Measurements from ENCODE around the gene EYS. TPM values are rescaled to one million over a fixed set of nuclear protein-coding genes. Genes with fewer than 3 reads are reported as not detected.

EYS gene
- total and polyA plus RNA-seq, 4 donors: 0.53 to 4.5 (median 2.4) TPM

DNA sequence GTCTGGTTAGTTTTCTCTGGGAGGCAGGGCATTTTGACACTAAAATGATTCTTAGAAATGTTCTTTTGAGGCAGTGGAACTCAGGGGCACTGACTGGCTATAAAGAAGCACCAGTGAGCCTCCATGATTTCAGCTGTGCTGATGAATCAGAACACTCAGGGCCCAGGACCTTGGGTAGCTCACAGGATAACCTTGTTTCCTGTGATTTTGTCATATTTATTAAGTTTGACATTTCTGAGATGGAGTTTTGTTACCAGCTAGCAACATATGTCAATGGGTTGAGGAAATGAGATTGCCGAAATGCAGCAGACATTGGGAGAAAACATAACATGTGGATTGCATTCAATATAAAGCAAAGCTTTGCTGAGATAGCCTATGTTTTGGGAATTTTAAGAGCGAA, 802.4 kb downstream of the EYS start:
- DNase-seq (ENCODE audit: low read depth in 4 of 6, low spot score in 6 of 6): no peak
- Histone ChIP-seq H3K9me3 (ENCODE audit: control insufficient read depth, insufficient read depth, low read length) (no peaks in the 10 kb centered on the region), H3K27ac (ENCODE audit: low read depth, low read length) (no peak overlapping the region), H3K27me3 (ENCODE audit: control insufficient read depth, insufficient read depth, low read length) (no peaks in the 10 kb centered on the region), H3K4me1 (ENCODE audit: control insufficient read depth, insufficient read depth, low read length) (no peaks in the 10 kb centered on the region), H3K36me3 (ENCODE audit: control insufficient read depth, insufficient read depth, low read length) (no peaks in the 10 kb centered on the region), H3K4me3 (ENCODE audit: low read depth, low read length) (no peak overlapping the region)
- WGBS (ENCODE audit: insufficient coverage): 80% methylated on average over 1 of the region's 2 CpGs

DNA sequence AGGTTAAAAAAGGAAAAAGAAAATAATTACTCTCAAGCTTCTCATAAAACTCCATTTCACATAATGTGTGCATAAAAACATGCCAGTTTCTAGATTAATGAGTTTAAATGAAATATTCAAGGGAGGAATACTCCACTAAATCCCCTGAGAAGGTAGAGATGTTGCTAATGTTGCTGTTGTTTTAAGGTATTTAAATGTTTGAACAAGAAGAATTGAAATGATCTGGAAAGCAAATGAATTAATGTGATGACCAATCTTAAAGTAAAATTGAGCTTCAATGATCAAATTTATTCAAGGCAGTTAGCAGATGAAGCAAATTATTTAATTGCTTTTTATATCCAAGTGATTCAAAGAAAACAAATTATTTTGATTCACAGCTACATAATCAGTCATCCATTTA, 804.4 kb downstream of the EYS start:
- no peak overlapping the region for H3K4me3 ChIP-seq (ENCODE audit: low read depth, low read length)
- no peaks in the 10 kb centered on the region for H3K9me3 ChIP-seq (ENCODE audit: control insufficient read depth, insufficient read depth, low read length)
- peak in 2 of 6 donors; percentile 22 to 59 for DNase-seq (ENCODE audit: low read depth in 4 of 6, low spot score in 6 of 6)
- H3K27me3 ChIP-seq (ENCODE audit: control insufficient read depth, insufficient read depth, low read length): no peaks in the 10 kb centered on the region
- H3K27ac ChIP-seq (ENCODE audit: low read depth, low read length): no peak overlapping the region
- H3K4me1 ChIP-seq (ENCODE audit: control insufficient read depth, insufficient read depth, low read length): no peaks in the 10 kb centered on the region
- H3K36me3 ChIP-seq (ENCODE audit: control insufficient read depth, insufficient read depth, low read length): no peaks in the 10 kb centered on the region

GRCh38 chr6:64896939-64897338, 810.1 kb downstream of the EYS start:
- 98% methylated on average over 4 of the region's 4 CpGs for WGBS (ENCODE audit: insufficient coverage)

DNA sequence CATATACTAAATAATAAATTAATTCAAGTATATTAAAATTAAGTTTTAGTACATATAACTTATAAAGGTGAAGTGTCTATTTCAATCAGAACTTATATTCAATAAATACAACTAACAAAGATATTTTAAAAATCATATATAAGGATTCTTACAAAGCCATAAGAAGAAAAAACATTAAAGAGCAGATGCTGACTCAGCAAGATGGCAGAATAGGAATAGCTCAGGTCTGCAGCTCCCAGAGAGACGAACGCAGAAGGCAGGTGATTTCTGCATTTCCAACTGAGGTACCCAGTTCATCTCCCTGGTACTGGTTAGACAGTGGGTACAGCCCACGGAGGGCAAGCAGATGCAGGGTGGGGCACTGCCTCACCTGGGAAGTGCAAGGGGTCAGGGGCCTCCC, 811.1 kb downstream of the EYS start:
- H3K27ac ChIP-seq (ENCODE audit: low read depth, low read length): no peak overlapping the region
- DNase-seq (ENCODE audit: low read depth in 4 of 6, low spot score in 6 of 6): no peak
- no peak overlapping the region for H3K4me3 ChIP-seq (ENCODE audit: low read depth, low read length)
- no peaks in the 10 kb centered on the region for H3K36me3 ChIP-seq (ENCODE audit: control insufficient read depth, insufficient read depth, low read length)
- WGBS (ENCODE audit: insufficient coverage): 96% methylated on average over 2 of the region's 3 CpGs
- H3K27me3 ChIP-seq (ENCODE audit: control insufficient read depth, insufficient read depth, low read length): no peaks in the 10 kb centered on the region
- H3K9me3 ChIP-seq (ENCODE audit: control insufficient read depth, insufficient read depth, low read length): no peaks in the 10 kb centered on the region
- H3K4me1 ChIP-seq (ENCODE audit: control insufficient read depth, insufficient read depth, low read length): no peaks in the 10 kb centered on the region

More at GRCh38 chr6:64896939-64897338, 810.1 kb downstream of the EYS start:
- H3K4me3 ChIP-seq (ENCODE audit: low read depth, low read length): no peak overlapping the region
- H3K27me3 ChIP-seq (ENCODE audit: control insufficient read depth, insufficient read depth, low read length): no peaks in the 10 kb centered on the region
- DNase-seq (ENCODE audit: low read depth in 4 of 6, low spot score in 6 of 6): no peak
- no peaks in the 10 kb centered on the region for H3K4me1 ChIP-seq (ENCODE audit: control insufficient read depth, insufficient read depth, low read length)
- H3K9me3 ChIP-seq (ENCODE audit: control insufficient read depth, insufficient read depth, low read length): no peaks in the 10 kb centered on the region
- no peak overlapping the region for H3K27ac ChIP-seq (ENCODE audit: low read depth, low read length)
- H3K36me3 ChIP-seq (ENCODE audit: control insufficient read depth, insufficient read depth, low read length): no peaks in the 10 kb centered on the region

DNA sequence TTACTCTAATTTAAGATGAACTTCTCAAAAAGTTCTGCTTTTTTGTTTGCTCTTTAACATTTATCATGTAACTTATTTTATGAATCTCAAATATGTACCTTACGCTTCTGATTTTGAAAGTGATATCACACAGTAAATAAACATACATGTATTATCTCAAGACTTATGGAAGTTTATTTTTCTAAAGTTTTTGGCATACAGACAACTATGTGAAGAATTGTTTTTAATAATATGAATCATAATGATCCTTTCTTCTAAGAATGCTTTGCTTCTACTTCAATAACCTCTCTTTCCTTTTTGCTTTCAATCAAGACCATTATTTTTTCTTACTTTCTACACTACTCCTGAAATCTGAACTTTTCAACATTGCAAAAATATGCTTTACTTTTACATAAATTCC, 816.4 kb downstream of the EYS start:
- Histone ChIP-seq H3K36me3 (ENCODE audit: control insufficient read depth, insufficient read depth, low read length) (no peaks in the 10 kb centered on the region), H3K4me3 (ENCODE audit: low read depth, low read length) (no peak overlapping the region), H3K27me3 (ENCODE audit: control insufficient read depth, insufficient read depth, low read length) (no peaks in the 10 kb centered on the region), H3K27ac (ENCODE audit: low read depth, low read length) (no peak overlapping the region), H3K4me1 (ENCODE audit: control insufficient read depth, insufficient read depth, low read length) (no peaks in the 10 kb centered on the region), H3K9me3 (ENCODE audit: control insufficient read depth, insufficient read depth, low read length) (no peaks in the 10 kb centered on the region)
- no CpG with 5 or more reads among the region's 1 CpG for WGBS (ENCODE audit: insufficient coverage)
- DNase-seq (ENCODE audit: low read depth in 4 of 6, low spot score in 6 of 6): no peak

- no peak overlapping the region for H3K4me3 ChIP-seq (ENCODE audit: low read depth, low read length)
- no peak overlapping the region for H3K27ac ChIP-seq (ENCODE audit: low read depth, low read length)
- no peaks in the 10 kb centered on the region for H3K27me3 ChIP-seq (ENCODE audit: control insufficient read depth, insufficient read depth, low read length)
- no CpG with 5 or more reads among the region's 3 CpGs for WGBS (ENCODE audit: insufficient coverage)
- H3K9me3 ChIP-seq (ENCODE audit: control insufficient read depth, insufficient read depth, low read length): no peaks in the 10 kb centered on the region
- H3K36me3 ChIP-seq (ENCODE audit: control insufficient read depth, insufficient read depth, low read length): no peaks in the 10 kb centered on the region
- no peaks in the 10 kb centered on the region for H3K4me1 ChIP-seq (ENCODE audit: control insufficient read depth, insufficient read depth, low read length)
- DNase-seq (ENCODE audit: low read depth in 4 of 6, low spot score in 6 of 6): no peak
Observed at GRCh38 chr6:64889144-64889543, 817.9 kb downstream of the EYS start.

- no peak overlapping the region for H3K4me3 ChIP-seq (ENCODE audit: low read depth, low read length)
- H3K4me1 ChIP-seq (ENCODE audit: control insufficient read depth, insufficient read depth, low read length): no peaks in the 10 kb centered on the region
- H3K36me3 ChIP-seq (ENCODE audit: control insufficient read depth, insufficient read depth, low read length): no peaks in the 10 kb centered on the region
- H3K27me3 ChIP-seq (ENCODE audit: control insufficient read depth, insufficient read depth, low read length): no peaks in the 10 kb centered on the region
- DNase-seq (ENCODE audit: low read depth in 4 of 6, low spot score in 6 of 6): no peak
- H3K27ac ChIP-seq (ENCODE audit: low read depth, low read length): no peak overlapping the region
- 100% methylated on average over 3 of the region's 3 CpGs for WGBS (ENCODE audit: insufficient coverage)
- H3K9me3 ChIP-seq (ENCODE audit: control insufficient read depth, insufficient read depth, low read length): no peaks in the 10 kb centered on the region
Observed at GRCh38 chr6:64874776-64875175, 832.2 kb downstream of the EYS start.

DNA sequence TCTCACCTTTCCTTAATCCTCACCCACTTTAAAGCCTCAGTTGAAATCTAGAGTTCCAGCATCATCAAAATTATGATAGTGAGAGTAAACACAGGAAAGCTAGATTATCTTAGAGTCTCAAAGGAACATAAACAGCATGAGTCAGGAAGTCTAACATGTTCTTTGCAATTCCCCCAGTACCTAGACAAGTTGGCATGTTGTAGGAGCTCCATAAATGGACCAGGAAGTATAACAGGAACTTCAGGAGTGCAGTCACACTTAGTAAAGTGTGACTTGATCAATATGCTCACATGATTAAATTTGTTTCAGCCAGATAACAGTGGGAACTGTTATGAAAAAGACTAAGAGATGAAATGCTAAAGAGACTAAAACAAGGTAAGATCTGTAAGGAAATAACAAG, 834.4 kb downstream of the EYS start:
- DNase-seq (ENCODE audit: low read depth in 4 of 6, low spot score in 6 of 6): no peak
- Histone ChIP-seq H3K9me3 (ENCODE audit: control insufficient read depth, insufficient read depth, low read length) (no peaks in the 10 kb centered on the region), H3K4me3 (ENCODE audit: low read depth, low read length) (no peak overlapping the region), H3K4me1 (ENCODE audit: control insufficient read depth, insufficient read depth, low read length) (no peaks in the 10 kb centered on the region), H3K27me3 (ENCODE audit: control insufficient read depth, insufficient read depth, low read length) (no peaks in the 10 kb centered on the region), H3K27ac (ENCODE audit: low read depth, low read length) (no peak overlapping the region), H3K36me3 (ENCODE audit: control insufficient read depth, insufficient read depth, low read length) (no peaks in the 10 kb centered on the region)

DNA sequence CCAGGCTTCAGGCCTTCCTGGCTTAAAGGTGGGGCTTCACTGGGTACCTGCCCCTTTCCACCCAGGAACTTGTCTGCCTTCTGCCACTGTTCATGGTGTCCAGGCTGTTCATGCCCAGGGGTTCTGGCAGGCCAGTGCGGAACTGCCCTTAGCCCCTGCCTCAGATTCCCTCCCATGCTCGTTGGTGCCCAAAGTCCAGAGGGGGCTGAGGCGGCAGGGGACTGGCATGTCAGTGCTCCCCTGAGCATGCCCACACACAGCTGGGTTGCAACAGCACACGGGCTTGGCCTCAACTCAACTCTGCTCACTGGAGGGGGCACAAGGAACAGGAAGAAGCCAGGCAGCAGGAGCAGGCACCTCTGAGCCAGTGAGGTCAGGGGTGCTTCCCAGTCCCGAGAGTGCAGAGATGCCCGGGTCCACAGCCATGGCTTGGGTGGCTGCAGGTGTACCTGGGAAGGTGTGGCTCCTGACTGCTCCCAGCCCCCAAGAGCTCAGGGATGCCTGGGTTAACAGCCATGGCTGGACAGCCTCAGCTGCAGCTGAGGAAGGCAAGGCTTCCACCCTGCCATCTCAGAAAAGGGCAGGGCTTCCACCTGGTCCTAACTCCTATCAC, 845.9 kb downstream of the EYS start:
- Histone ChIP-seq H3K4me3 (ENCODE audit: low read depth, low read length) (no peak overlapping the region), H3K27ac (ENCODE audit: low read depth, low read length) (no peak overlapping the region), H3K9me3 (ENCODE audit: control insufficient read depth, insufficient read depth, low read length) (no peaks in the 10 kb centered on the region), H3K27me3 (ENCODE audit: control insufficient read depth, insufficient read depth, low read length) (no peaks in the 10 kb centered on the region), H3K36me3 (ENCODE audit: control insufficient read depth, insufficient read depth, low read length) (no peaks in the 10 kb centered on the region), H3K4me1 (ENCODE audit: control insufficient read depth, insufficient read depth, low read length) (no peaks in the 10 kb centered on the region)
- no peak for DNase-seq (ENCODE audit: low read depth in 4 of 6, low spot score in 6 of 6)
- WGBS (ENCODE audit: insufficient coverage): 90% methylated on average over 6 of the region's 6 CpGs

- no peaks in the 10 kb centered on the region for H3K27me3 ChIP-seq (ENCODE audit: control insufficient read depth, insufficient read depth, low read length)
- no peaks in the 10 kb centered on the region for H3K4me1 ChIP-seq (ENCODE audit: control insufficient read depth, insufficient read depth, low read length)
- WGBS (ENCODE audit: insufficient coverage): 100% methylated on average over 2 of the region's 2 CpGs
- no peak for DNase-seq (ENCODE audit: low read depth in 4 of 6, low spot score in 6 of 6)
- H3K4me3 ChIP-seq (ENCODE audit: low read depth, low read length): no peak overlapping the region
- H3K36me3 ChIP-seq (ENCODE audit: control insufficient read depth, insufficient read depth, low read length): no peaks in the 10 kb centered on the region
- H3K9me3 ChIP-seq (ENCODE audit: control insufficient read depth, insufficient read depth, low read length): no peaks in the 10 kb centered on the region
- no peak overlapping the region for H3K27ac ChIP-seq (ENCODE audit: low read depth, low read length)
Observed at GRCh38 chr6:64860203-64860602, 846.8 kb downstream of the EYS start.

Measured in spinal cord (tissue), 10 donors.